Measurements from ENCODE around the gene TSC22D3. TPM values are rescaled to one million over a fixed set of nuclear protein-coding genes. Genes with fewer than 3 reads are reported as not detected.

The TSC22D3 gene
- polyA plus RNA-seq, 1 of the 3 experiments (the other 2 are of a cell fraction), result 9.2 TPM

- TF ChIP-seq REST (IDR thresholded peaks at IDR 0.05; ENCODE audit: low read depth, low read length) (no peak), RXRA (IDR thresholded peaks at IDR 0.05; ENCODE audit: borderline replicate concordance, low read depth) (no peak), RAD21 (IDR thresholded peaks at IDR 0.05; ENCODE audit: low read length) (no peak)
Observed at GRCh38 chrX:107769581-107770317, 5.8 kb downstream of the TSC22D3 start (continued).

- H3K9me3 ChIP-seq, result no peaks in the 10 kb centered on the region
- TF ChIP-seq NFIC (IDR thresholded peaks at IDR 0.05; ENCODE audit: borderline replicate concordance), result no peak
- TF ChIP-seq MEF2A (IDR thresholded peaks at IDR 0.05; ENCODE audit: borderline replicate concordance, low read depth), result no peak
- no peak for TF ChIP-seq GABPA (IDR thresholded peaks at IDR 0.05; ENCODE audit: low read depth)
- TF ChIP-seq ELF1 (IDR thresholded peaks at IDR 0.05), result no peak
- TF ChIP-seq MXI1 (IDR thresholded peaks at IDR 0.05; ENCODE audit: low read depth, low read length), result no peak
- no peak for TF ChIP-seq IRF3 (IDR thresholded peaks at IDR 0.05; ENCODE audit: low read depth, low read length)
- no peak for TF ChIP-seq POLR2AphosphoS5 (IDR thresholded peaks at IDR 0.05; ENCODE audit: low read depth, low read length)
- TF ChIP-seq RCOR1 (IDR thresholded peaks at IDR 0.05; ENCODE audit: low read length), result no peak
- TF ChIP-seq RXRA (IDR thresholded peaks at IDR 0.05; ENCODE audit: borderline replicate concordance, low read depth), result no peak
- no peak for TF ChIP-seq SIN3A (IDR thresholded peaks at IDR 0.05; ENCODE audit: borderline replicate concordance, low read depth, low read length)
- no peak for TF ChIP-seq JUND (IDR thresholded peaks at IDR 0.05)
- no peak for TF ChIP-seq ZBTB33 (IDR thresholded peaks at IDR 0.05; ENCODE audit: borderline replicate concordance, low read depth)
- TF ChIP-seq EZH2phosphoT487 (IDR thresholded peaks at IDR 0.05; ENCODE audit: borderline replicate concordance, low read depth), result no peak
- TF ChIP-seq USF1 (IDR thresholded peaks at IDR 0.05; ENCODE audit: borderline replicate concordance, low read depth), result no peak
- H4K20me1 ChIP-seq (ENCODE audit: insufficient read depth), result no peaks in the 10 kb centered on the region
- H3K27ac ChIP-seq (ENCODE audit: low read depth in 2 of 2, low read length in 1 of 2), result no peak overlapping the region
- no peaks in the 10 kb centered on the region for H3K9me2 ChIP-seq
- no peaks in the 10 kb centered on the region for H3K79me2 ChIP-seq (ENCODE audit: insufficient read depth)
- H3K4me2 ChIP-seq, result no peak overlapping the region
- H3K9ac ChIP-seq, result no peak overlapping the region
- CTCF ChIA-PET, result interaction anchor here (1.2 to 2.7 kb wide), 2 partner anchors 9 kb away, joined by 5 to 17 read pairs; partner anchors contain the start of gene NCBP2L
- WGBS (ENCODE audit: low lambda C conversion rate), result 39% methylated on average over 3 of the region's 3 CpGs
- no peak overlapping the region for H2AFZ ChIP-seq (ENCODE audit: low read depth)
- peaks cover 36% of the 10 kb centered on the region for H3K27me3 ChIP-seq (ENCODE audit: insufficient read depth)
- no peaks in the 10 kb centered on the region for H3K36me3 ChIP-seq (replicated peaks in 1 of 2; ENCODE audit: control insufficient read depth in 1 of 2, insufficient read depth in 2 of 2, low read length in 1 of 2)
- POLR2A ChIA-PET, result interaction anchor here (0.6 kb wide), 1 partner anchor 769 kb away, joined by 6 read pairs; no protein-coding TSS in a partner anchor
- H3K4me1 ChIP-seq (ENCODE audit: control insufficient read depth in 1 of 2, insufficient read depth in 2 of 2, low read depth in 1 of 2, low read length in 1 of 2), result no peaks in the 10 kb centered on the region
- no peak for DNase-seq
- no peaks in the 10 kb centered on the region for H3F3A ChIP-seq (replicated peaks; ENCODE audit: insufficient read depth)
- H3K4me3 ChIP-seq (ENCODE audit: low read depth in 2 of 2, low read length in 1 of 2), result no peak overlapping the region
Observed at GRCh38 chrX:107768051-107768450, 7.5 kb downstream of the TSC22D3 start.

All from SK-N-SH (cell line).